H1 (cell line): Measurements from ENCODE around the gene SND1. TPM values are rescaled to one million over a fixed set of nuclear protein-coding genes. Genes with fewer than 3 reads are reported as not detected.

Source experiments
- BCL11A ChIP-seq, 2 experiments: IDR thresholded peaks; one replicate each; pipeline ENCODE4 v1.6.1; 2011; ENCODE audit warnings: low read depth in 2 of 2, low read length in 2 of 2, mild to moderate bottlenecking in 2 of 2
- CBX8 ChIP-seq: fragments of 300-800, 300-1000 bp; sonication (generic); IDR thresholded peaks from 2 replicates; pipeline ENCODE4 v1.7.1; 2016; ENCODE audit warnings: low read depth, low read length, borderline replicate concordance
- CTBP2 ChIP-seq: IDR thresholded peaks from 2 replicates; pipeline ENCODE4 v1.7.0; 2011; ENCODE audit warnings: borderline replicate concordance, mild to moderate bottlenecking, moderate library complexity, mixed read lengths, low read length; ENCODE audit not compliant: insufficient read depth, insufficient read length
- CTCF ChIP-seq, 3 experiments: IDR thresholded peaks; 1 replicate in 2 of 3; 2 replicates in 1 of 3; pipeline versions ENCODE4 v1.5.1 to v1.6.1; 2011; ENCODE audit warnings: low read length in 3 of 3, mild to moderate bottlenecking in 3 of 3, inconsistent platforms in 2 of 3, low read depth in 1 of 3, moderate library complexity in 1 of 3; ENCODE audit not compliant: insufficient read depth in 1 of 3; ENCODE audit errors: control extremely low read depth in 1 of 3
- GTF2F1 ChIP-seq: IDR thresholded peaks from 2 replicates; pipeline ENCODE4 v1.6.1; 2012; ENCODE audit warnings: low read depth, low read length, improper control_type of control experiment, borderline replicate concordance
- HDAC6 ChIP-seq: IDR thresholded peaks from one replicate; pipeline ENCODE4 v1.7.1; 2012; ENCODE audit warnings: low read depth, mild to moderate bottlenecking, inconsistent platforms, low read length, moderate library complexity
- NRF1 ChIP-seq: IDR thresholded peaks from 2 replicates; pipeline ENCODE4 v1.6.1; 2011; ENCODE audit warnings: mild to moderate bottlenecking, low read depth, low read length, improper control_type of control experiment
- PHF8 ChIP-seq: fragments of 200-600 bp; sonication (generic); conservative IDR thresholded peaks from 2 replicates; pipeline ENCODE4 v1.7.1; 2012; ENCODE audit warnings: low read depth, mild to moderate bottlenecking, inconsistent platforms, low read length, moderate library complexity
- RFX5 ChIP-seq: IDR thresholded peaks from 2 replicates; pipeline ENCODE4 v1.6.1; 2011; ENCODE audit warnings: low read depth, low read length, improper control_type of control experiment, borderline replicate concordance
- SP1 ChIP-seq: IDR thresholded peaks from 2 replicates; pipeline ENCODE4 v1.6.1; 2011; ENCODE audit warnings: low read depth, low read length
- TBP ChIP-seq: IDR thresholded peaks from 2 replicates; pipeline ENCODE4 v1.6.1; 2011; ENCODE audit warnings: low read depth, low read length, improper control_type of control experiment
- USF2 ChIP-seq: IDR thresholded peaks from 2 replicates; pipeline ENCODE4 v1.6.1; 2011; ENCODE audit warnings: low read length, improper control_type of control experiment
- polyA plus RNA-seq, 7 experiments: library from polyadenylated mRNA; depleted of rRNA in 3 of 7; stranded (reverse) in 5 of 7; unstranded in 2 of 7; fragments of >200 nt in 5 of 7; fragments of 200-250 nt in 2 of 7; gene quantifications; 1 replicate in 5 of 7; 2 replicates in 1 of 7; 4 replicates in 1 of 7; pipeline versions ENCODE4 v1.2.1 to v1.2.3, GENCODE V29; 2011 to 2013; ENCODE audit warnings: missing spikeins in 2 of 7, mixed read lengths in 2 of 7
- total RNA-seq: library from RNA; stranded (reverse); fragmentation: NEBNext Ultra II Directional; extraction: Animal tissue kit (Norgen Biotek cat#: 25700); gene quantifications from 2 replicates; pipeline ENCODE4 v1.2.1, GENCODE V29; 2021
- TF ChIP-seq, protein P1 (sequence below): IDR thresholded peaks from 2 replicates; pipeline ENCODE4 v1.6.1; 2012; ENCODE audit warnings: low read length, inconsistent platforms

The SND1 gene
- total and polyA plus RNA-seq, 2 of the 8 experiments (the other 6 are each of a cell fraction or from before 2014, with no cell fraction given), result 122 to 290 TPM

- TF ChIP-seq HDAC6, result no peak
- no peak for TF ChIP-seq CBX8
- TF ChIP-seq, protein P1, sequence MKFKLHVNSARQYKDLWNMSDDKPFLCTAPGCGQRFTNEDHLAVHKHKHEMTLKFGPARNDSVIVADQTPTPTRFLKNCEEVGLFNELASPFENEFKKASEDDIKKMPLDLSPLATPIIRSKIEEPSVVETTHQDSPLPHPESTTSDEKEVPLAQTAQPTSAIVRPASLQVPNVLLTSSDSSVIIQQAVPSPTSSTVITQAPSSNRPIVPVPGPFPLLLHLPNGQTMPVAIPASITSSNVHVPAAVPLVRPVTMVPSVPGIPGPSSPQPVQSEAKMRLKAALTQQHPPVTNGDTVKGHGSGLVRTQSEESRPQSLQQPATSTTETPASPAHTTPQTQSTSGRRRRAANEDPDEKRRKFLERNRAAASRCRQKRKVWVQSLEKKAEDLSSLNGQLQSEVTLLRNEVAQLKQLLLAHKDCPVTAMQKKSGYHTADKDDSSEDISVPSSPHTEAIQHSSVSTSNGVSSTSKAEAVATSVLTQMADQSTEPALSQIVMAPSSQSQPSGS, result no peak
- no peak for TF ChIP-seq SP1
- TF ChIP-seq RFX5, result no peak
- no peak for TF ChIP-seq CTBP2
- TF ChIP-seq BCL11A (IDR thresholded peaks at IDR 0.05; ENCODE audit: low read depth in 2 of 2, low read length in 2 of 2), result no peak
- 0 out of 2 replicates have a peak, but pooled peaks have one; percentile 22 for TF ChIP-seq GTF2F1
- TF ChIP-seq CTCF (IDR thresholded peaks at IDR 0.05; ENCODE audit: control extremely low read depth in 1 of 3, insufficient read depth in 1 of 3, low read depth in 1 of 3, low read length in 3 of 3), result peak; percentile 79 to 84 (median 83)
- 0 out of 2 replicates have a peak, but pooled peaks have one; percentile 21 for TF ChIP-seq USF2
- no peak for TF ChIP-seq TBP
- no peak for TF ChIP-seq PHF8
- no peak for TF ChIP-seq NRF1
These were observed 483.7 kb downstream of the SND1 start (continued) for GRCh38 chr7:128135515-128136214.
